Measurements from ENCODE around the gene KDM7A.

GRCh38 chr7:140179339-140179738 lies 2.6 kb upstream of the KDM7A start:
- TF ChIP-seq SP1 (IDR thresholded peaks at IDR 0.05) (no peak), BHLHE40 (IDR thresholded peaks at IDR 0.05; ENCODE audit: borderline replicate concordance) (no peak)
